ENCODE data around the gene SRGAP3.

The SRGAP3 gene

GRCh38 chr3:9163289-9163688, 86.2 kb downstream of the SRGAP3 start:
- Histone ChIP-seq H3K36me3 (ENCODE audit: insufficient read depth, low read length) (no peaks in the 10 kb centered on the region), H3K27me3 (ENCODE audit: insufficient read depth, low read length) (peaks cover 10% of the 10 kb centered on the region; the same call in 1 of the 2 replicates), H3K9me2 (ENCODE audit: low read depth, low read length) (no peaks in the 10 kb centered on the region), H3K27ac (ENCODE audit: low read depth, low read length, poor library complexity, severe bottlenecking) (no peak overlapping the region), H4K20me1 (ENCODE audit: insufficient read depth, low read length) (no peaks in the 10 kb centered on the region), H3K9ac (ENCODE audit: low read length) (no peak overlapping the region), H3K4me3 (ENCODE audit: low read depth, low read length, poor library complexity, severe bottlenecking) (no peak overlapping the region), H2AFZ (ENCODE audit: low read length) (no peak overlapping the region), H3F3A (ENCODE audit: insufficient read depth, low read length) (no peaks in the 10 kb centered on the region), H3K9me3 (ENCODE audit: low read length) (no peaks in the 10 kb centered on the region), H3K79me2 (ENCODE audit: insufficient read depth, low read length) (no peaks in the 10 kb centered on the region), H3K4me2 (ENCODE audit: low read length) (no peak overlapping the region), H3K4me1 (ENCODE audit: insufficient read depth, low read length, severe bottlenecking) (no peaks in the 10 kb centered on the region)
- TF ChIP-seq EZH2 (IDR thresholded peaks at IDR 0.05; ENCODE audit: borderline replicate concordance, low read length) (no peak), CTCF (IDR thresholded peaks at IDR 0.05; ENCODE audit: low read length) (no peak)

- H3K4me3 ChIP-seq (ENCODE audit: low read depth, low read length, poor library complexity, severe bottlenecking) = no peak overlapping the region
- no peaks in the 10 kb centered on the region for H3K79me2 ChIP-seq (ENCODE audit: insufficient read depth, low read length)
- H4K20me1 ChIP-seq (ENCODE audit: insufficient read depth, low read length) = no peaks in the 10 kb centered on the region
- no peak overlapping the region for H3K4me2 ChIP-seq (ENCODE audit: low read length)
- H3K9me2 ChIP-seq (ENCODE audit: low read depth, low read length) = no peaks in the 10 kb centered on the region
- H3K36me3 ChIP-seq (ENCODE audit: insufficient read depth, low read length) = no peaks in the 10 kb centered on the region
- TF ChIP-seq EZH2 (IDR thresholded peaks at IDR 0.05; ENCODE audit: borderline replicate concordance, low read length) (no peak), CTCF (IDR thresholded peaks at IDR 0.05; ENCODE audit: low read length) (no peak)
- no peaks in the 10 kb centered on the region for H3K9me3 ChIP-seq (ENCODE audit: low read length)
- H3F3A ChIP-seq (ENCODE audit: insufficient read depth, low read length) = no peaks in the 10 kb centered on the region
- peaks cover 10% of the 10 kb centered on the region; the same call in 1 of the 2 replicates for H3K27me3 ChIP-seq (ENCODE audit: insufficient read depth, low read length)
- no peaks in the 10 kb centered on the region for H3K4me1 ChIP-seq (ENCODE audit: insufficient read depth, low read length, severe bottlenecking)
- no peak overlapping the region for H2AFZ ChIP-seq (ENCODE audit: low read length)
- H3K27ac ChIP-seq (ENCODE audit: low read depth, low read length, poor library complexity, severe bottlenecking) = no peak overlapping the region
- no peak overlapping the region for H3K9ac ChIP-seq (ENCODE audit: low read length)
These were observed 87.6 kb downstream of the SRGAP3 start for GRCh38 chr3:9161811-9162210.

- no peaks in the 10 kb centered on the region for H3F3A ChIP-seq (ENCODE audit: insufficient read depth, low read length)
- no peaks in the 10 kb centered on the region for H3K9me2 ChIP-seq (ENCODE audit: low read depth, low read length)
- H3K4me3 ChIP-seq (ENCODE audit: low read depth, low read length, poor library complexity, severe bottlenecking) = no peak overlapping the region
- no peak overlapping the region for H3K4me2 ChIP-seq (ENCODE audit: low read length)
- TF ChIP-seq EZH2 (IDR thresholded peaks at IDR 0.05; ENCODE audit: borderline replicate concordance, low read length) (no peak), CTCF (IDR thresholded peaks at IDR 0.05; ENCODE audit: low read length) (no peak)
- no peak overlapping the region for H3K9ac ChIP-seq (ENCODE audit: low read length)
- H3K79me2 ChIP-seq (ENCODE audit: insufficient read depth, low read length) = no peaks in the 10 kb centered on the region
- H3K27ac ChIP-seq (ENCODE audit: low read depth, low read length, poor library complexity, severe bottlenecking) = no peak overlapping the region
- no peaks in the 10 kb centered on the region for H3K4me1 ChIP-seq (ENCODE audit: insufficient read depth, low read length, severe bottlenecking)
- H2AFZ ChIP-seq (ENCODE audit: low read length) = no peak overlapping the region
- no peaks in the 10 kb centered on the region for H3K9me3 ChIP-seq (ENCODE audit: low read length)
- H3K27me3 ChIP-seq (ENCODE audit: insufficient read depth, low read length) = peaks cover 10% of the 10 kb centered on the region; the same call in 1 of the 2 replicates
- H4K20me1 ChIP-seq (ENCODE audit: insufficient read depth, low read length) = no peaks in the 10 kb centered on the region
- no peaks in the 10 kb centered on the region for H3K36me3 ChIP-seq (ENCODE audit: insufficient read depth, low read length)
These were observed 88.1 kb downstream of the SRGAP3 start for GRCh38 chr3:9161298-9161697.
